Cortex of kidney (tissue), 1 donor: ENCODE results near the gene AP3D1.
"Not testable (repeated sequence)": the region's sequence is repeated elsewhere in the genome, so short reads cannot be mapped to it uniquely, and the experiment has no call there.

ENCODE experiments used
- DNase-seq: peaks from one replicate; lab custom pipeline; 2025; lab: John Stamatoyannopoulos, UW

The AP3D1 gene

GRCh38 chr19:2128252-2128651 is 23.1 kb downstream of the AP3D1 start:
- not testable (repeated sequence) for DNase-seq

GRCh38 chr19:2127758-2128157 is 23.6 kb downstream of the AP3D1 start:
- DNase-seq, result no peak

GRCh38 chr19:2126879-2127518 is 24.4 kb downstream of the AP3D1 start:
- no peak for DNase-seq

DNA sequence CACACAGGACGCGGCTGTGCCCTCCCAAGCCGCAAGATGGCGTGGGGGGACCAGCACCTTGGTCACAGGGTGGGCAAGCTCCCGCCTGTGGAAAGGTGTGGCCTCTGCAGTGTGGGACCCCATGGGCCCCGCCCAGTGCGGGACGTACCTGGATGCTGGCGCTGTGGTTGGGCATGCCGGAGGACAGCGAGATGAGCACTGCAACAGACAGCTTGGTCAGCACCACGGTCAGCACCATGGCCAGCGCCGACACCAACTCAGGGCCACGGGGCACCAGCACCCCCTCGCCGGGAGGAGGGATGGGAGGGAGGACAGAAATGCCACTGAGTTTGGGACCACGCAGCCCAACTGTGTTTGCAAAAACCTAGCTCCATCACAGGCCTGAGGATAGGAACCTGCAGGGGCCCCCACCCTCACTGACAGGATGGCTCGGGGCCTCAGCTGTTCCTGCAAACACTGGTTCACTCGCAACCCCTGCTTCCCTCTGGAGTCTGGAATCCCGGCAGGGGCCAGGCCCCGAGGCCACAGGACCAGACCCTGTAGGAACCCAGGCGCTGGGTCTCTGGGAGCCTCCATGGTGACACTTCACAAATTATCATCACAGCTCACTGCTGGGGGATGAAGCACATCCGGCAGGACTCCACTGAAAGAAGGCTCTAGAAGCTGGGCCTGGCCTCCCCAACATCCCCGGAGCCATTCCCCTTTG is 27.5 kb downstream of the AP3D1 start:
- no peak for DNase-seq

- DNase-seq, result no peak
These were observed 28.4 kb downstream of the AP3D1 start for GRCh38 chr19:2122982-2123381.

GRCh38 chr19:2122251-2122650 is 29.1 kb downstream of the AP3D1 start:
- DNase-seq, result no peak

DNA sequence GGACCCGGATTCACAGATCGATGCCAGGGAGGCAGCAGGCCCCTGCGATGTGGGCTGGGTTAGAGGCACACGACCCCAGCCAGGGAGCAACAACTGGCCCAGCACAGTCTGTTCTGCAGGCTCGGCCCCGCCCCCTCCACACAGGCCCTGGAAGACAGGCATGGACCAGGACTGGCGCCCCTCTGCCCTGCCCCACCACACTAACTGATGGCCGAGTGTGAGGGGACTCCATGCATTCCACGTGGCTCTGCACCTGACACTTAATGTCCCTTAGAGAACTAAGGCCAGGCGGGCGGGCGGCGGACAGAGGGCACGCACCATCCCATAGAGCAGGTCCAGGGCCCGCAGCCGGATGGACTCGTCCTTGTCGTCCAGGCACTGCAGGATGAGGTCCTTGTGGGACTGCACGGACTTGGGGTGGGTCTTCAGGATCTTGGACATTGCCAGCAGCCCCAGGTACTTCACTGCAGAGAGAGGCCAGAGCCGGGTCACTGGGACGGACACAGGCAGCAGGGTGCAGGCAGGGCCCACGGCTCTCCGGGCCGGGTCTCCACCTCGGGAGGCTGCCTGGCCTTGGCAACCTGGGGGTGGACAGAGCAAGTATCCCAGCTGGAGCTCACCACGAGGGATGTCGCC is 29.8 kb downstream of the AP3D1 start:
- no peak for DNase-seq

GRCh38 chr19:2120821-2121220 is 30.5 kb downstream of the AP3D1 start:
- no peak for DNase-seq

- no peak for DNase-seq
These were observed 31.2 kb downstream of the AP3D1 start for GRCh38 chr19:2119921-2120785.

GRCh38 chr19:2118438-2118837 is 32.9 kb downstream of the AP3D1 start:
- no peak for DNase-seq

DNA sequence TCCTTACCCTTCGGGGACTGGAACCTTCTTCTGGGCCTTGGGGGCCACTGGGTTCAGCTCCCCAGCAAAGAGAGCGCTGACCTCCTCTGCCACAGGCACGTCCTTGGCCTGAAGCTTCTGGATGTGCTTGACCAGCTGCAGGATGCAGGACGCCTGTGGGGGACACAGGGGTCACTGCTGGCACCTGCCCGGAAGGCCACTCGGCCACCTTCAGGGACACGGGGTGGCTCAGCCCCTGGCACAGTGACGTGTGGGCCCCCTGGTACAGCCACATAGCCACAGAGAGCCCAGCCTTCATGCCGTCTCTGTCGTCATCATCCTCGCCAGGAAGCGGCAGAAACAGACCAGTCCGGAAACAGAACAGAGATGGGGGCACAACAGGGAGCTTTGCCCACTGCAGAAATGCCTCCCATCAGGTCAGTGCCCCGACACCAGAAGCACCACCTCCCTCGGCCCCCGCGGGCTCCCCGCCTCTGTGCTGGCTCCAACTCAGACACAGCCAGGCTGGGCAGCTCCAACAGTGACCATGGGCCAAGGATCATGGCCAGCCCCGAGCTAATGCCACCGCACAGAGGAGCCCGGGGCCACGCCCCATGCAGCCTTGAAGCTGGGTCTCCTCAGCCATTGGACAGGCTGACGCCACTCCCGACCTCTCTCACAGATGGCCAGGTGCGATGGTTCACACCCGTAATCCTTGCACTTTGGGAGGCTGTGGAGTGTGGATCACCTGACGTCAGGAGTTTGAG is 34.0 kb downstream of the AP3D1 start:
- no peak for DNase-seq

DNA sequence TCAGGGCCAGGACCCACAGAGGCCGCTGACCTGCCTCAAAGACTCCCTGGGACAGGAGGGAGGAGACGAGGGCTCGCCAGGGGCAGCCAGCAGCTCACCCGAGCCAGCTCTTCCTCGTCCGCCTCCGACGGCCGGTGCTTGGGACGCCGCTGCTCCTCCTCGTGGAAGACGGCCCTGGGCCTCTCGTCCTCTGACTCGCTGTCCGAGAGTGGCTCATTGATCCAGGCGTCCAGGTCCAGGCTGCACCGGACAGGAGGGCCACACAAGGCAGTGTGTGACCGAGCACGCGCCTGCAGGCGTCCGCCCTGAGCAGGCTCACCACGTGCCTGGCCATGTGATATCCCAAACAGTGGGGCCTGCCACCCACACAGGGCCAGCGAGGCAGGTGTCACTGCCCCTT is 34.9 kb downstream of the AP3D1 start:
- no peak for DNase-seq

- DNase-seq, result no peak
These were observed 35.4 kb downstream of the AP3D1 start for GRCh38 chr19:2115911-2116426.

DNA sequence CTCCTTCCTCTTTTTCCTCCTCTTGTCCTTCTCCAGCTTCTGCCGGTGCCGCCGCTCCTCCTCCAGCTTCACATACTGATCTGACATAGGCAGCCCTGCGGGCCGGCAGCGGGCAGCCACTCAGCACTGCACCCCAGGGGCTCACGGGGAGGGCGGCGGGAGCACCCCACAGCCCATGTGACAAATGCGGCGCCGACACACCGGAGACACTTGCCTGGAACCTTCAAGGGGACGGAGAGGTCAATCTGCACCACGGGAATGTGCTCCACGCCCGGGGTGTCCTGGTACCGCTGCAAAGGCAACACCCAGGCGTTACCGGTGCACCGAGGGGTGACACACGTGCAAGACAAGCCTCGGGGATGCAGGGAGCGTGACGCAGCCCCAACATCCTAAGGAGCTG is 36.0 kb downstream of the AP3D1 start:
- no peak for DNase-seq

DNA sequence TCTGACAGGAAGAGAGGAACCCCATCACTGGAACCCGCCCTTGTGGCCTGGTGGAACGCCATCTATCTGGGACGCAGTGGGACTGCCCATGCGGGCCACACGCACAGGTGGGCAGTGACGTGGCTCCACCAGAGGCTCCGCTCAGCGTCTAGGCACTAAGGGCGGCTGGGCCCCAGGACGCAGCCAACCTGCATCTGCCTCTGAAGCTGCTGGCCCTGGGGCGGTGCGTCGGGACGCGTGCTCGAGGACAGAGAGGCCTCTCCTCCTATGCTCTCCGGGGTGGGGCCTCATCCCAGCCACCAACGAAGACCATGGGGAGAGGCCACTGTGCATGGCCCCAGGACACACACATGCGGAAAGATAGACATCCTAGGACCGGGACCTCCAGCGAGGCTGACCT is 36.5 kb downstream of the AP3D1 start:
- no peak for DNase-seq

GRCh38 chr19:2114218-2114617 is 37.1 kb downstream of the AP3D1 start:
- no peak for DNase-seq

DNA sequence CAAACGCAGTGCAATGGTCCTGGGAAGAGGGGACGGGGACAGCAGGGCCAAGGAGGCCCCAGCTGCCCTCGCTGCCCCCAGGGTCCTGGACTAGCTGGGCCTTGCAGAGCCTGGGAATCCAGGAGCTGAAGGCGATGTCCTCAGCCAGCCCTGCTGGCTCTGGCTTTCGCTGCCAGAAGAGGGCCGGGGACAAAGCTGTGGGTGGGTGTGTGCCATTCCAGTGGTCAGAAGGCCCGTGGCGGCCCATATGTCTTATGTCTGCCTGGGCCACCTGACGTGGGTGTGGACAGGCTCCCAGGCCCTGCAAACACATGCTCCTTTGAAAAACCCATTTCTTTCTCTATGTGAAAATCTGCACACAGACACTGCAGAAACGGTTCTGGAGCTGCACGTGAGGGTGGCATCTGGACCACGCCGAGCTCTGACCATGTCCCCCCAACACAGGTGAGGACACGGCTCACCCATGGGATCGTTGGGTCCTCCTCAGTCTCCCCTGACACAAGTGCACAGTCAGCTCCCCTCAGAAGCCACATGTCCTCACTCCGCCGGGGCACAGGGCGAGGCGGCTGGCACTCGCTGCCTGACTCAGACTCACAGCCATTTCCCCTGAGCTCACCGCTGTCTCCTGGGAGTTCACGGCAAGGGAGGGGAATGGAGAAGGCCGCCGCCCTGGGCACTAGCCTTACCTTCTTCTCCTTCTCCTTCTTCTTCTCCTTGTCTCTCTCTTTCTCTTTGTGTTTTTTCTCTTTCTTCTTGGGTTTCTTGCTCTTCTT is 37.7 kb downstream of the AP3D1 start:
- no peak for DNase-seq

GRCh38 chr19:2112516-2113320 is 38.6 kb downstream of the AP3D1 start:
- DNase-seq, result no peak

DNA sequence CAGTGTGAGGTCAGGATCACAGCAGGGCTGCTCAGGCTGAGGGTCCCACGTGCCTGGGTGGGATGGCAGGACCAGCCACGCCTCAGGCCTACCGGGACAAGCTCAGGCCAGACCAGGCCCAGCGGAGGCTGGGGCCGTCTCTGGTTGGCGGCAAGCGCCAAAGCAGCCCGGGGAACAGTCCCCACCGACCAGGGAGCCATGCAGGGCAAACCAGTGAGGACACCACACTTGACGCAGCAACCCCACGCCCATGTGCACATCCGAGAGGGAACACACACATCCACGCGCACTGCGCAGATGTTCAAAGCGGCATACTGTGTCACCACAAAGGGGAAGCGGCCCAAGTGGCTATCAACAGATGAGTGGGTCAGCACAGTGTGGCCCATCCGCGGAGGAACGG is 39.5 kb downstream of the AP3D1 start:
- no peak for DNase-seq

DNA sequence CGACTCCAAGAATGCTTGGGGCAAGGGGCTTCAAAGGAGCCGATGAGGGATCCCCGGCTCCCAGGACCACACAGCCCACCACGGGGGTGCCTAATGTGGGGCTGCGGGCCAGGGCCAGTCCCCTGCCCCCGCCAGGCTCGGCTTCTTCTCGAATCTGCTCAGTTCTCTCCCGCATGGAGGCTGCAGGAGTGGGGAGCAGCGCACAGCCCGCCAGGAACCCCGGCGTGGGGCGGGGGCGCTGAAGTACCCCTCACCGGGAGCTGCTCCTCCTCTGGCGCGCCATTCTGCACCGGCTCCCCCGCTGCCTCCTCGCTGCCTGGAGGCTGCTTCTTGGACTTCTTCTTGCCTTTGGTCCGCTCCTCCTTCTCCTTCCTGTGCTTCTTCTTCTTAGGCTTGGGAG is 39.9 kb downstream of the AP3D1 start:
- DNase-seq, result no peak
